Activated T-cell treated with anti-CD3 and anti-CD28 coated beads, Interleukin-2, amount 50 U/mL, for 24 hours (primary cell): ENCODE measurements around the gene CTR9.

ENCODE experiments used
- DNase-seq: peaks from one replicate; pipeline ENCODE4 v3.0.0-alpha.2; 2020
- H3K27ac Mint-ChIP-seq: 2 replicates; pipeline ENCODE4 v1.8.0; 2020; ENCODE audit warnings: mild to moderate bottlenecking, mixed read lengths
- H3K27me3 Mint-ChIP-seq: 2 replicates; pipeline ENCODE4 v1.8.0; 2020; ENCODE audit warnings: mixed read lengths
- H3K36me3 Mint-ChIP-seq: 2 replicates; pipeline ENCODE4 v1.8.0; 2020; ENCODE audit warnings: low read depth, mixed read lengths
- H3K4me1 Mint-ChIP-seq: 2 replicates; pipeline ENCODE4 v1.8.0; 2020; ENCODE audit warnings: low read depth, mixed read lengths
- H3K4me3 Mint-ChIP-seq: 2 replicates; pipeline ENCODE4 v1.8.0; 2020; ENCODE audit warnings: mild to moderate bottlenecking, moderate library complexity, mixed read lengths
- H3K9me3 Mint-ChIP-seq: 2 replicates; pipeline ENCODE4 v1.8.0; 2020; ENCODE audit warnings: mixed read lengths

Gene CTR9

DNA sequence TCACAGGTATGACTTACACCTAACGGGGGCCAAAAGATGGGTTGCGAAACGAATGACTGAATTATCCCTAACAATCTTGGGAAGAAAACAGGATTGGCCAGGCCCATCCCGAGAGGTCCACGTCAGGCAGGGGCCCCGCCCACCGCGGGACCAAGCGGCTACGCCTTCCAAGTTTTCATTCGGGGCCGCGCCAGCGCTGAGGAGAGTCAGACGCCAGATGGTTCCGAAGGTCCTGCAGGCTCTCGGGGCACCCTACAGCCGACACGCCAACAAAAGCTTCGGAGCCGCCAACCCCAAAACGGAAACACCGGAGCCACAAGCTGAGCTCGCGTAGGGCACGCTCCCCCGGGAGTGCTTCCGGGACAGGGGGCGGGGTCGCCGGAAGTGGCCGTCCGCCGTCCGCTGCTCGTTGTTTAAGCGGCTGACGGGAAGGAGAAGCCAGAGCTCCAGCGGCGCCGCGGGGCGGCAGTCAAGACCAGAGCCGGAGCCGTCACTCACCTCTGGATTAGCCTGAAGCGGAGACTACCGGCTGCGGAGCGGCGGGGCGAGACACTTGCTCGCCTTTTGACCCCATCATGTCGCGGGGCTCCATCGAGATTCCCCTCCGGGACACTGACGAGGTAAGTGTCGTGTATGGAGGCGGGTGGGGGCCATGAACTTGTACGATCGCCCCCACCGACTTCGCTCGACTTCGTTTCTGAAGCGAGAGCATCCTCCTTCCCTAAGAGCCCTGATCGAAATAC, at the start of gene CTR9:
TSS of gene CTR9 (plus strand) at position 409 of the 743 bp plus-strand sequence. CDS start at position 576, 167 bp downstream.
- peak; percentile 96 for DNase-seq
- Mint-ChIP-seq H3K27ac (peak within 1 kb of the TSS; percentile 95), H3K4me3 (peak within 1 kb of the TSS; percentile 96), H3K36me3 (peaks cover 41% of the 10 kb centered on the region), H3K27me3 (no peaks in the 10 kb centered on the region), H3K9me3 (no peaks in the 10 kb centered on the region), H3K4me1 (peaks cover 26% of the 10 kb centered on the region)

DNA sequence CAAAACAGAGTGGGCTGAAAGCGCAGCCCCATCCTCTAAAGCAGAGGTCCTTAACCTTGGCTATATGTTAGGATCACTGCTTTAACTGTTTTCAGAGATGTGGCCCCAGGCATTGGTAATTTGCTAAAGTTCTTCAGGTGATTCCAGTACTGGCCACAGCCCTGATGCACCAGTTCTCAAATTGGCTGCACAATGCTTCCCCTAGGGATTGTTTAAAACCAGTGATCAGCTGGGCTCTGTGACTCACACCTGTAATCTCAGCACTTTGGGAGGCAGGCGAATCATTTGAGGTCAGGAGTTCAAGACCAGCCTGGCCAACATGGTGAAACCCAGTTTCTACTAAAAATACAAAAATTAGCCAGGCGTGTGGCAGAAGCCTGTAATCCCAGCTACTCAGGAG, 49.1 kb upstream of the CTR9 start:
- DNase-seq = no peak
- Mint-ChIP-seq H3K4me1 (no peaks in the 10 kb centered on the region), H3K4me3 (no peak overlapping the region), H3K27me3 (peaks cover 4% of the 10 kb centered on the region), H3K36me3 (no peaks in the 10 kb centered on the region), H3K9me3 (no peaks in the 10 kb centered on the region), H3K27ac (no peak overlapping the region)

- Mint-ChIP-seq H3K9me3 (no peaks in the 10 kb centered on the region), H3K4me1 (no peaks in the 10 kb centered on the region), H3K36me3 (no peaks in the 10 kb centered on the region), H3K27ac (no peak overlapping the region), H3K27me3 (no peaks in the 10 kb centered on the region), H3K4me3 (no peak overlapping the region)
- DNase-seq = no peak
Observed at GRCh38 chr11:10708131-10708530, 42.9 kb upstream of the CTR9 start.

GRCh38 chr11:10709299-10710086, 41.6 kb upstream of the CTR9 start:
- Mint-ChIP-seq H3K4me1 (no peaks in the 10 kb centered on the region), H3K9me3 (no peaks in the 10 kb centered on the region), H3K27ac (no peak overlapping the region), H3K36me3 (no peaks in the 10 kb centered on the region), H3K27me3 (no peaks in the 10 kb centered on the region), H3K4me3 (no peak overlapping the region)
- no peak for DNase-seq

- no peak for DNase-seq
- no peak overlapping the region for H3K27ac Mint-ChIP-seq
Observed at GRCh38 chr11:10715571-10715970, 35.5 kb upstream of the CTR9 start.

DNA sequence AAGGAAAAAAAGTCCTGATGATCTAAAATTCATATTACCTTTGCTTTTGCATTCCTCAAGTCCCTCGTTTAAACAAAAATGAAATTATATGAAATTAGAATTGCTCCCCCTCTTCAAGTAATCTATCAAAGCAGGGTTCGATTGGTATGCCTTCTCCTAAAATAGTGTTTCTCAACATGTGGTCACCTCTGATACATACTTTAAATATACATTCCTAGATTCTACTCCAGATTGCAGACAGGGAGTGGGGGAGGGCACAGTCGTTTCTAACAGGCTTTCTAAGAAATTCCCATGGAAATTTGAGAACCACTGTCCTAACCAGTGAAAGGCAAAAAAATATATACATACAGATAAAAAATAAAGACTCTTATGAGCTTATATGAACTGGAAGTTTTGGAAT, 34.9 kb upstream of the CTR9 start:
- no peak overlapping the region for H3K27ac Mint-ChIP-seq
- no peaks in the 10 kb centered on the region for H3K4me1 Mint-ChIP-seq
- no peak for DNase-seq
- no peaks in the 10 kb centered on the region for H3K27me3 Mint-ChIP-seq
- H3K9me3 Mint-ChIP-seq = no peaks in the 10 kb centered on the region
- H3K36me3 Mint-ChIP-seq = no peaks in the 10 kb centered on the region
- H3K4me3 Mint-ChIP-seq = no peak overlapping the region

More at GRCh38 chr11:10715571-10715970, 35.5 kb upstream of the CTR9 start:
- Mint-ChIP-seq H3K4me3 (no peak overlapping the region), H3K9me3 (no peaks in the 10 kb centered on the region), H3K27me3 (no peaks in the 10 kb centered on the region), H3K36me3 (no peaks in the 10 kb centered on the region), H3K4me1 (no peaks in the 10 kb centered on the region)

- Mint-ChIP-seq H3K4me1 (no peaks in the 10 kb centered on the region), H3K27ac (no peak overlapping the region), H3K36me3 (no peaks in the 10 kb centered on the region), H3K9me3 (no peaks in the 10 kb centered on the region), H3K27me3 (peaks cover 2% of the 10 kb centered on the region), H3K4me3 (no peak overlapping the region)
- no peak for DNase-seq
Observed at GRCh38 chr11:10716543-10717259, 34.3 kb upstream of the CTR9 start.

DNA sequence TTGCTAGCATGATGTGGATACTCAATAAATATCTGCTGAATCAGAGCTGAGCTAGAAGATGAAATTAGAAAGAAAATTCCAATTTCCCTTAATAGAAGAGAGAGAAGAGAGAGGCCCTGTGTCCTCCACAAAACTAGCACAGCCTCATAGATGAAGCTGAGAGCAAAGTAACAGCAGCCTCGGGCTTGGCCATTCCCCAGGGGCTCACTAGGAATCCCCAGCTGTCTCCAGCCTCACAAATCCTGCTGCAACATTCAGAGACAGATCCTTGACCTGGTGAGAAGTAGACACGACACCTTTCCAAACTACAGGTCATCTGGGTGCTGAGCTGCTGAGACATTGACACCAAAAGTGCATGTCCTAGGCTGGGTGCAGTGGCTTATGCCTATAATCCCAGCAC, 31.4 kb upstream of the CTR9 start:
- Mint-ChIP-seq H3K9me3 (no peaks in the 10 kb centered on the region), H3K27me3 (peaks cover 15% of the 10 kb centered on the region), H3K36me3 (no peaks in the 10 kb centered on the region), H3K4me3 (no peak overlapping the region), H3K27ac (no peak overlapping the region), H3K4me1 (no peaks in the 10 kb centered on the region)
- DNase-seq = no peak

- no peak for DNase-seq
- H3K36me3 Mint-ChIP-seq = no peaks in the 10 kb centered on the region
- H3K9me3 Mint-ChIP-seq = no peaks in the 10 kb centered on the region
- H3K4me1 Mint-ChIP-seq = peaks cover 12% of the 10 kb centered on the region
- H3K27ac Mint-ChIP-seq = no peak overlapping the region
- no peak overlapping the region for H3K4me3 Mint-ChIP-seq
- peaks cover 15% of the 10 kb centered on the region for H3K27me3 Mint-ChIP-seq
Observed at GRCh38 chr11:10720881-10721376, 30.1 kb upstream of the CTR9 start.

DNA sequence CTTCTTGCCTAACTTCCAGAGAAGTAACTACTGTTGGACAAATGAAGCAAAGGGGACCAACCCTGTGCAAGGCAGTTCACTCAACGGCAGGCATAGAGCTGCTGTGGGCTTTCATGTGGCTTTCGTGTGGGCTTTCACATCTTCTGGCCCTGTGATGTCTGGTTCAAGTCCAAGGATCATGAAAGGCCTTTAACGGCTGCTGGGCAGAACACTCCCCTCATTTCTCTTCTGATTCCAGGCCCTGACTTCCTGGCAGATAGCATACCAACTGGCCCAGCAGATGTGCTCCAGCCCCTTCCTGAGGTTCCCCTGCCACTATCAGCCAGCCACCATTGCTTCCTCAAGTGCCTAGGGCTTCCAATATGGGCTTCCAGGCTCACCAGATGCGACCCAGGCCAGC, 28.7 kb upstream of the CTR9 start:
- H3K4me1 Mint-ChIP-seq = peaks cover 23% of the 10 kb centered on the region
- DNase-seq = no peak
- H3K27me3 Mint-ChIP-seq = peaks cover 16% of the 10 kb centered on the region

GRCh38 chr11:10725114-10725906, 25.7 kb upstream of the CTR9 start:
- H3K27me3 Mint-ChIP-seq = peaks cover 34% of the 10 kb centered on the region
- DNase-seq = peak; percentile 56
- peak overlapping the region; percentile 88 for H3K27ac Mint-ChIP-seq
- H3K9me3 Mint-ChIP-seq = no peaks in the 10 kb centered on the region
- no peaks in the 10 kb centered on the region for H3K36me3 Mint-ChIP-seq
- peaks cover 25% of the 10 kb centered on the region for H3K4me1 Mint-ChIP-seq
- H3K4me3 Mint-ChIP-seq = peak overlapping the region; percentile 38

More for the DNA sequence above, 28.7 kb upstream of the CTR9 start:
- Mint-ChIP-seq H3K4me3 (no peak overlapping the region), H3K36me3 (no peaks in the 10 kb centered on the region), H3K27ac (no peak overlapping the region), H3K9me3 (no peaks in the 10 kb centered on the region)

DNA sequence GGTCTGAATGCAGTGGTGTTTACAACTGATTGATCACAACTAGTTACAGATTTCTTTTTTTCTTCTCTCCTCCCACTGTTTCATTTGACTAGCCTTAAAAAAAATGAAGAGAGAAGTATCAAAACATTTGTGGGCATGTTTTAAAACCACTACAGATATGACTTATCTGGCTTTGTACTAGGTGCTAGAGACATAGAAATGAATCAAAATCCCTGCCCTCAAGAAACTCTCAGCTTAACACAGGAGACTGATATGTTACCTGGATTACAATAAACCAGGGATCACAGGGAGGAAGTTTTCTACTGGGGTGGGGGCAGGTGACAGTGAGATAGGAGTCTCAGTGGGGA, 25.2 kb upstream of the CTR9 start:
- no peak for DNase-seq
- Mint-ChIP-seq H3K36me3 (no peaks in the 10 kb centered on the region), H3K4me3 (no peak overlapping the region), H3K27me3 (peaks cover 37% of the 10 kb centered on the region), H3K9me3 (no peaks in the 10 kb centered on the region), H3K4me1 (peaks cover 25% of the 10 kb centered on the region), H3K27ac (peak overlapping the region; percentile 88)

GRCh38 chr11:10727146-10727851, 23.7 kb upstream of the CTR9 start:
- no peak for DNase-seq
- Mint-ChIP-seq H3K4me1 (peaks cover 25% of the 10 kb centered on the region), H3K27me3 (peaks cover 30% of the 10 kb centered on the region), H3K4me3 (no peak overlapping the region), H3K27ac (no peak overlapping the region), H3K36me3 (no peaks in the 10 kb centered on the region), H3K9me3 (no peaks in the 10 kb centered on the region)
